AG04449 (cell line): ENCODE data around the gene UQCC2.

Experiments
- CTCF ChIA-PET: fragments of 350-600 bp; formaldehyde crosslinking; extraction: SDS; loops from one replicate; lab custom pipeline; 2021; ENCODE audit warnings: antibody characterized with exemption; lab: Yijun Ruan, JAX
- POLR2A ChIA-PET: fragments of 400-600, 350-600 bp; formaldehyde crosslinking; extraction: SDS; loops from one replicate; lab custom pipeline; 2020; ENCODE audit warnings: antibody characterized with exemption, inconsistent platforms; lab: Yijun Ruan, JAX
- DNase-seq: peaks from one replicate; pipeline ENCODE4 v3.0.0-alpha.2; 2010; ENCODE audit warnings: low read depth, low spot score
- H3K4me3 ChIP-seq: 2 replicates; pipeline ENCODE4 v1.5.1; 2011; ENCODE audit warnings: low read depth, mild to moderate bottlenecking, control low read depth, low read length
- CTCF ChIP-seq: IDR thresholded peaks from one replicate; pipeline ENCODE4 v1.5.1; 2011; ENCODE audit warnings: mild to moderate bottlenecking, moderate library complexity, low read length, control low read depth, inconsistent platforms; ENCODE audit not compliant: insufficient read depth; ENCODE audit errors: missing control alignments

UQCC2 gene

GRCh38 chr6:33742092-33742491 is 30.6 kb upstream of the UQCC2 start:
- TF ChIP-seq CTCF, result no peak
- no peak for DNase-seq
- H3K4me3 ChIP-seq, result no peak overlapping the region
- ChIA-PET POLR2A (no interaction called here), CTCF (interaction anchor here (1.0 to 21.8 kb wide), 10 partner anchors 15 to 413 kb away, joined by 3 to 584 read pairs (median 4); partner anchors contain the start of genes BAK1 and UQCC2)

- ChIA-PET POLR2A (no interaction called here), CTCF (interaction anchor here (0.9 to 21.8 kb wide), 6 partner anchors 13 to 415 kb away, joined by 4 to 584 read pairs (median 5); partner anchors contain the start of gene UQCC2)
- no peak overlapping the region for H3K4me3 ChIP-seq
- no peak for TF ChIP-seq CTCF
- no peak for DNase-seq
Observed at GRCh38 chr6:33740794-33741193, 29.3 kb upstream of the UQCC2 start.

GRCh38 chr6:33740204-33740608 is 28.7 kb upstream of the UQCC2 start:
- no peak for TF ChIP-seq CTCF
- ChIA-PET POLR2A (no interaction called here), CTCF (interaction anchor here (1.2 to 21.8 kb wide), 4 partner anchors 22 to 415 kb away, joined by 4 to 584 read pairs (median 4); no protein-coding TSS in a partner anchor)
- no peak for DNase-seq
- H3K4me3 ChIP-seq, result no peak overlapping the region

GRCh38 chr6:33739571-33739970 is 28.1 kb upstream of the UQCC2 start:
- no peak for DNase-seq
- no peak overlapping the region for H3K4me3 ChIP-seq
- no peak for TF ChIP-seq CTCF
- CTCF ChIA-PET, result interaction anchor here (0.7 to 21.8 kb wide), 5 partner anchors 11 to 416 kb away, joined by 3 to 584 read pairs (median 4); no protein-coding TSS in a partner anchor
- POLR2A ChIA-PET, result no interaction called here

GRCh38 chr6:33738879-33739278 is 27.4 kb upstream of the UQCC2 start:
- no peak overlapping the region for H3K4me3 ChIP-seq
- TF ChIP-seq CTCF, result no peak
- ChIA-PET POLR2A (no interaction called here), CTCF (interaction anchor here (0.7 to 21.8 kb wide), 2 partner anchors 10 to 23 kb away, joined by 3 to 584 read pairs; no protein-coding TSS in a partner anchor)
- no peak for DNase-seq

- CTCF ChIA-PET, result interaction anchor here (0.7 to 21.8 kb wide), 3 partner anchors 8 to 289 kb away, joined by 3 to 584 read pairs (median 4); no protein-coding TSS in a partner anchor
- POLR2A ChIA-PET, result no interaction called here
Observed at GRCh38 chr6:33738153-33738552, 26.7 kb upstream of the UQCC2 start.

More at GRCh38 chr6:33738153-33738552, 26.7 kb upstream of the UQCC2 start:
- TF ChIP-seq CTCF, result no peak
- DNase-seq, result no peak
- H3K4me3 ChIP-seq, result no peak overlapping the region
